Measurements from ENCODE around the gene BLTP3B.

The BLTP3B gene

GRCh38 chr12:100106861-100107260 is 35.8 kb downstream of the BLTP3B start:
- DNase-seq, result no peak

GRCh38 chr12:100105661-100106060 is 37.0 kb downstream of the BLTP3B start:
- DNase-seq, result no peak

GRCh38 chr12:100101000-100101399 is 41.7 kb downstream of the BLTP3B start:
- DNase-seq, result no peak
